ENCODE measurements around the gene SHROOM3. TPM values are rescaled to one million over a fixed set of nuclear protein-coding genes. Genes with fewer than 3 reads are reported as not detected.
"Not testable (repeated sequence)": the region's sequence is repeated elsewhere in the genome, so short reads cannot be mapped to it uniquely, and the experiment has no call there.

The SHROOM3 gene
- total RNA-seq, 2 donors from 2014 or later: 142 to 160 TPM

GRCh38 chr4:76716020-76716419 lies 281.0 kb downstream of the SHROOM3 start:
- H3K9me3 ChIP-seq: no peaks in the 10 kb centered on the region
- H3K27me3 ChIP-seq: no peaks in the 10 kb centered on the region
- no peak for DNase-seq
- no peak overlapping the region for H3K9ac ChIP-seq (ENCODE audit: low read depth in 2 of 2, low read length in 2 of 2)
- H3K36me3 ChIP-seq: no peaks in the 10 kb centered on the region
- intact Hi-C loops (cut with DNase I): no loop called here
- H3K4me3 ChIP-seq: no peak overlapping the region
- H3K27ac ChIP-seq: no peak overlapping the region
- TF ChIP-seq, protein P1, sequence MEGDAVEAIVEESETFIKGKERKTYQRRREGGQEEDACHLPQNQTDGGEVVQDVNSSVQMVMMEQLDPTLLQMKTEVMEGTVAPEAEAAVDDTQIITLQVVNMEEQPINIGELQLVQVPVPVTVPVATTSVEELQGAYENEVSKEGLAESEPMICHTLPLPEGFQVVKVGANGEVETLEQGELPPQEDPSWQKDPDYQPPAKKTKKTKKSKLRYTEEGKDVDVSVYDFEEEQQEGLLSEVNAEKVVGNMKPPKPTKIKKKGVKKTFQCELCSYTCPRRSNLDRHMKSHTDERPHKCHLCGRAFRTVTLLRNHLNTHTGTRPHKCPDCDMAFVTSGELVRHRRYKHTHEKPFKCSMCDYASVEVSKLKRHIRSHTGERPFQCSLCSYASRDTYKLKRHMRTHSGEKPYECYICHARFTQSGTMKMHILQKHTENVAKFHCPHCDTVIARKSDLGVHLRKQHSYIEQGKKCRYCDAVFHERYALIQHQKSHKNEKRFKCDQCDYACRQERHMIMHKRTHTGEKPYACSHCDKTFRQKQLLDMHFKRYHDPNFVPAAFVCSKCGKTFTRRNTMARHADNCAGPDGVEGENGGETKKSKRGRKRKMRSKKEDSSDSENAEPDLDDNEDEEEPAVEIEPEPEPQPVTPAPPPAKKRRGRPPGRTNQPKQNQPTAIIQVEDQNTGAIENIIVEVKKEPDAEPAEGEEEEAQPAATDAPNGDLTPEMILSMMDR (IDR thresholded peaks at IDR 0.05): no peak
- H3K4me1 ChIP-seq: no peaks in the 10 kb centered on the region

GRCh38 chr4:76716658-76717057 lies 281.6 kb downstream of the SHROOM3 start:
- no peaks in the 10 kb centered on the region for H3K36me3 ChIP-seq
- no peaks in the 10 kb centered on the region for H3K9me3 ChIP-seq
- no peak for DNase-seq
- TF ChIP-seq, protein P1 (IDR thresholded peaks at IDR 0.05): no peak
- no peak overlapping the region for H3K4me3 ChIP-seq
- no peak overlapping the region for H3K9ac ChIP-seq (ENCODE audit: low read depth in 2 of 2, low read length in 2 of 2)
- no peaks in the 10 kb centered on the region for H3K4me1 ChIP-seq
- intact Hi-C loops (cut with DNase I): no loop called here
- no peaks in the 10 kb centered on the region for H3K27me3 ChIP-seq
- no peak overlapping the region for H3K27ac ChIP-seq

- intact Hi-C loops (cut with DNase I): no loop called here
- H3K27me3 ChIP-seq: no peaks in the 10 kb centered on the region
- H3K9me3 ChIP-seq: no peaks in the 10 kb centered on the region
- H3K4me3 ChIP-seq: no peak overlapping the region
- no peaks in the 10 kb centered on the region for H3K36me3 ChIP-seq
- no peaks in the 10 kb centered on the region for H3K4me1 ChIP-seq
- TF ChIP-seq, protein P1 (IDR thresholded peaks at IDR 0.05): no peak
- DNase-seq: no peak
- H3K27ac ChIP-seq: no peak overlapping the region
- H3K9ac ChIP-seq (ENCODE audit: low read depth in 2 of 2, low read length in 2 of 2): no peak overlapping the region
Measured at GRCh38 chr4:76717431-76717830, 282.4 kb downstream of the SHROOM3 start.

DNA sequence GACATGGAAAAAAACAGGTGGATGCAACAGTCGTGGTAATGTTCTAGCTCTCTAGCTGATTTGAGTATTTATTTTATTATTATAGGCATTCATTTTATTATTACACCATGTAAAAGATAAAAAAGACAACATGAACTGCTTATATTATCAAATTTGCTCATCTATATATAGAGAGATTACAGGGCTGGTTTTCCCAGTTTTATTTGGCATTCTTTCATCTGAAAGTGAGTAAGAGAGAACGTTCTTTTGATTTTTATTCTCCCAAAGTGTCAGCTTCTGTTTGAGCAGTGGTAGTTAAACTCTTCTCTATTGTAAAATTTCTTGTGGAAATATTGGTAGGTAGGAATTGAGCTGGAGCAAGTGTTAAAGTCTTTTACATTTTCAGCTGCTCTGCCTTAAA lies 283.0 kb downstream of the SHROOM3 start:
- intact Hi-C loops (cut with DNase I): no loop called here
- Histone ChIP-seq H3K9me3 (no peaks in the 10 kb centered on the region), H3K4me3 (no peak overlapping the region), H3K27ac (no peak overlapping the region), H3K4me1 (no peaks in the 10 kb centered on the region), H3K9ac (ENCODE audit: low read depth in 2 of 2, low read length in 2 of 2) (no peak overlapping the region), H3K36me3 (no peaks in the 10 kb centered on the region), H3K27me3 (no peaks in the 10 kb centered on the region)
- TF ChIP-seq, protein P1 (IDR thresholded peaks at IDR 0.05): no peak
- no peak for DNase-seq

GRCh38 chr4:76718831-76719230 lies 283.8 kb downstream of the SHROOM3 start:
- Histone ChIP-seq H3K27me3 (no peaks in the 10 kb centered on the region), H3K4me1 (no peaks in the 10 kb centered on the region), H3K27ac (no peak overlapping the region), H3K9me3 (no peaks in the 10 kb centered on the region), H3K4me3 (no peak overlapping the region), H3K9ac (ENCODE audit: low read depth in 2 of 2, low read length in 2 of 2) (peak overlapping the region in 1 of 2 donors; percentile 32), H3K36me3 (no peaks in the 10 kb centered on the region)
- intact Hi-C loops (cut with DNase I): no loop called here
- TF ChIP-seq, protein P1 (IDR thresholded peaks at IDR 0.05): no peak
- no peak for DNase-seq

- no peak for DNase-seq
- Histone ChIP-seq H3K36me3 (no peaks in the 10 kb centered on the region), H3K9me3 (no peaks in the 10 kb centered on the region), H3K27me3 (no peaks in the 10 kb centered on the region), H3K4me3 (no peak overlapping the region), H3K4me1 (no peaks in the 10 kb centered on the region), H3K9ac (ENCODE audit: low read depth in 2 of 2, low read length in 2 of 2) (no peak overlapping the region), H3K27ac (no peak overlapping the region)
- intact Hi-C loops (cut with DNase I): no loop called here
- TF ChIP-seq, protein P1 (IDR thresholded peaks at IDR 0.05): no peak
Measured at GRCh38 chr4:76720121-76720520, 285.1 kb downstream of the SHROOM3 start.

DNA sequence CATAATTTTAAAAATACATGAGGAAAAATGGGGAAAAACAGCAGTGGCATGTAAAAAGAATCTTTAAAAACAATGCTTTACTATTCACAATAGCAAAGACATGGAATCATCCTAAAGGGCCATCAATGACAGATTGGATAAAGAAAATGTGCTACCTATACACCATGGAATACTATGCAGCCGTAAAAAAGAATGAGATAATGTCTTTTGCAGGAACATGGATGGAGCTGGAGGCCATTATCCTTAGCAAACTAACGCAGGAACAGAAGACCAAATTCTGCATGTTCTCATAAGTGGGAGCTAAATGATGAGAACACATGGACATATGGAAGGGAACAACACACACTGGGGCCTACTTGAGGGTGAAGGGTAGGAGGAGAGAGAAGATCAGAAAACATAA lies 287.1 kb downstream of the SHROOM3 start:
- DNase-seq; intact Hi-C loops (cut with DNase I); H3K36me3 ChIP-seq; H3K9ac ChIP-seq (ENCODE audit: low read depth in 2 of 2, low read length in 2 of 2); H3K4me3 ChIP-seq; H3K4me1 ChIP-seq; H3K27ac ChIP-seq; H3K9me3 ChIP-seq; H3K27me3 ChIP-seq: not testable (repeated sequence)

Data from colonic mucosa (tissue), 4 donors.